ENCODE data around the gene ZNF423.

The ZNF423 gene

GRCh38 chr16:49664221-49665215 lies 191.4 kb downstream of the ZNF423 start:
- TF ChIP-seq GATA2 (IDR thresholded peaks at IDR 0.05; ENCODE audit: low read depth, low read length): peak; percentile 67
- TF ChIP-seq GATA3 (IDR thresholded peaks at IDR 0.05; ENCODE audit: low read depth, low read length): no peak

- TF ChIP-seq GATA3 (IDR thresholded peaks at IDR 0.05; ENCODE audit: low read depth, low read length) (no peak), GATA2 (IDR thresholded peaks at IDR 0.05; ENCODE audit: low read depth, low read length) (no peak)
These were observed 192.5 kb downstream of the ZNF423 start for GRCh38 chr16:49663081-49664065.

DNA sequence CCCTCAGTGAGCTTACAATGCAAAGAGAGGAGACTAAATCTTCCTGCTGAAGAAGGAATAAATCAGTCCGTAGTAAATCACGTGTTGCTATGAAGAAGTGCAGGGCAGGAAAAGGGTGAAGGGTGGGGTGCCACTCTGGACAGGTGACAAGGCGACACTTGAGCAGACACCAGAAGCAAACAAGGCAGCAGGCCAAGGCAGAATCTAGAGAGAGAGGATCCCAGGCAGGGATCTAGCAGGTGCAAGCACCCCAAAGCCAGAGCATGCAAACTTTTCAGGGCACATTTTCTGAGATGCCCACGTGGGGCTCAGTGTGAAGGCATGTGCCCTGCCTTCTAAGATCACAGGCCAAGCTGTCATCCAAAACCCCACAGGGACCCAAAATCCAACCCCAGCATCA lies 193.3 kb downstream of the ZNF423 start:
- TF ChIP-seq GATA2 (IDR thresholded peaks at IDR 0.05; ENCODE audit: low read depth, low read length) (no peak), GATA3 (IDR thresholded peaks at IDR 0.05; ENCODE audit: low read depth, low read length) (no peak)

DNA sequence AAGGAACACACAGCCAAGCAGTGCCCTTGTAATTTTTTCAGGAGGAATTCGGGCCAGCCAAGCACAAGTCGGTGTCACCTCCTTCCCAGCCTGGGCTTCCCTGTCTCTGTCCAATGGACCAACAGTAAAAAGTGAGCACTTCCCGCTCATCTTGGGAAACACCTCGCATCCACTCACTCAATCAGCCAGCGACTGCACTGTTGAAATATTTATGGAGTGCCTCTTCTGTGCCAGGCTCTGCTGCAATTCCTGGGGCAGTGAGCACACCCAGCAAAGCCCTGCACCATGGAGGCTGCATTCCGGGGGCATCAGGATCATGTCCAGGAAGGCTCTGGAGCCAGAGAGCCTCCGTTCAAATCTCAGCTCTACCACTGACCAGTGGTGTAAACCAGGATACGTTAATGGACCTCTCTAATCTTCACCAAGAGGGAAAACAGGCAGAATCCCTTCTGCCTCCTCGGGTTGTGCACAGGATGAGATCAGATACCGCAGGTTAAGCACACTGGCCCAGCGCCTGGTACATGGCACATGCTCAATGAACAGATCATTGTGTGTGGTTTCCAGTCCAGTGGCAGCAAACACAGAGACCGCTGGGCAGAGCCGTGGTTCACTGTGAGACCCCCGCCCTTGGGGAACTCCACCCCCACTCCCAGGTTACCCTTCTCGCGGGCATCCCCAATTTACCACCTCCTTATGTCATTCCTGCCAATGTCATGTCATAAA lies 194.3 kb downstream of the ZNF423 start:
- TF ChIP-seq GATA3 (IDR thresholded peaks at IDR 0.05; ENCODE audit: low read depth, low read length): no peak
- TF ChIP-seq GATA2 (IDR thresholded peaks at IDR 0.05; ENCODE audit: low read depth, low read length): peak; percentile 84

- TF ChIP-seq GATA2 (IDR thresholded peaks at IDR 0.05; ENCODE audit: low read depth, low read length) (no peak), GATA3 (IDR thresholded peaks at IDR 0.05; ENCODE audit: low read depth, low read length) (no peak)
These were observed 195.3 kb downstream of the ZNF423 start for GRCh38 chr16:49660626-49661025.

DNA sequence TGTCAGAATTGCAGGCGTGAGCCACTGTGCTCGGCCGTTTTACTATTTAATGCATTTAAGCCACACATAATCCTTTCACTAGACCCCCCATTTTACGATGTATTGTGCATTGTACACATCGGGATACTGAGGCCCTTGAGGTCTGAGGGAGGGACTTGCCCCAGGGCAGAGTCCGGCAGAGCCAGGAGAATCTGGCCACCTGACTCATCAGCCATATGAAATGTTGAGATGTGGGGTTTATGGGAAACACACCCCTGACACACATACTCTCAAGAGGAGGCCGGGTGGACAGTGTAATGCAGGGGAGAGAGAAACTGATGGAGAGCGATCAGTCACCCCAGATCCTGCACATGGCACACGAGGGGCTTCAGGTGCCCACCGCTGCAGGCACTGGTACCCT lies 196.6 kb downstream of the ZNF423 start:
- TF ChIP-seq GATA3 (IDR thresholded peaks at IDR 0.05; ENCODE audit: low read depth, low read length) (no peak), GATA2 (IDR thresholded peaks at IDR 0.05; ENCODE audit: low read depth, low read length) (no peak)

GRCh38 chr16:49658531-49658930 lies 197.4 kb downstream of the ZNF423 start:
- TF ChIP-seq GATA2 (IDR thresholded peaks at IDR 0.05; ENCODE audit: low read depth, low read length): no peak
- no peak for TF ChIP-seq GATA3 (IDR thresholded peaks at IDR 0.05; ENCODE audit: low read depth, low read length)

GRCh38 chr16:49657736-49658465 lies 198.0 kb downstream of the ZNF423 start:
- TF ChIP-seq GATA3 (IDR thresholded peaks at IDR 0.05; ENCODE audit: low read depth, low read length) (no peak), GATA2 (IDR thresholded peaks at IDR 0.05; ENCODE audit: low read depth, low read length) (no peak)

- TF ChIP-seq GATA2 (IDR thresholded peaks at IDR 0.05; ENCODE audit: low read depth, low read length): no peak
- no peak for TF ChIP-seq GATA3 (IDR thresholded peaks at IDR 0.05; ENCODE audit: low read depth, low read length)
These were observed 201.5 kb downstream of the ZNF423 start for GRCh38 chr16:49654425-49654824.

GRCh38 chr16:49653577-49653976 lies 202.3 kb downstream of the ZNF423 start:
- no peak for TF ChIP-seq GATA2 (IDR thresholded peaks at IDR 0.05; ENCODE audit: low read depth, low read length)
- TF ChIP-seq GATA3 (IDR thresholded peaks at IDR 0.05; ENCODE audit: low read depth, low read length): no peak

DNA sequence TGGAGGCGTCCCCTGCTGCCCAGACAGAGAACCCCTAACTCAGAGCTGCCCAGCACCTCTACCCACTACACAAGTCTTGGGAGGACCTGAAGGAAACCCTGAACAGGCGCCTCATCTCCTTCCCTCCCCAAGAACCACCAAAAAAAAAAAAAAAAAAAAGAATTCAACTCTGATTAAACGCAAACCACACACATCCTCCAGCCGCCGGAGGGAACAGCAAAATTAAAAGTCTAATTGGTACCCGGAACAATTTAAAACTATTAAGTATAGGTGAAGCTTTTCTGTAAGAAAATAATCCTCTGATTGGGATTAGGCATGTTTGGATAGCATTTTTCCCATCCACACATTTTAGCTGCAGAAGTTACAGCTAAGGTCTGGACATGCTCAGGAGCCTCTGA lies 202.7 kb downstream of the ZNF423 start:
- no peak for TF ChIP-seq GATA2 (IDR thresholded peaks at IDR 0.05; ENCODE audit: low read depth, low read length)
- no peak for TF ChIP-seq GATA3 (IDR thresholded peaks at IDR 0.05; ENCODE audit: low read depth, low read length)

- no peak for TF ChIP-seq GATA3 (IDR thresholded peaks at IDR 0.05; ENCODE audit: low read depth, low read length)
- TF ChIP-seq GATA2 (IDR thresholded peaks at IDR 0.05; ENCODE audit: low read depth, low read length): no peak
These were observed 203.3 kb downstream of the ZNF423 start for GRCh38 chr16:49652456-49653172.

Data from SH-SY5Y (cell line).